Gastrocnemius medialis (tissue), 4 donors: ENCODE data around the gene SLC29A3. TPM values are rescaled to one million over a fixed set of nuclear protein-coding genes. Genes with fewer than 3 reads are reported as not detected.

Experiments
- ATAC-seq, 2 donors: fragments of 150-250 bp; one replicate each; pipeline ENCODE4 v1.9.1; 2016
- DNase-seq, 2 donors: peaks; one replicate each; pipeline ENCODE4 v3.0.0-alpha.2; 2019
- H3K27ac ChIP-seq, 4 donors: fragments of 200-600 bp; sonication (generic); 1 replicate in 1 of 4; 2 replicates in 3 of 4; pipeline ENCODE4 v1.5.1; 2016 to 2018; ENCODE audit warnings: mild to moderate bottlenecking in 2 of 4, moderate library complexity in 1 of 4
- H3K27me3 ChIP-seq, 3 donors: fragments of 200-600 bp; sonication (generic) in 2 of 3; 1 replicate in 1 of 3; 2 replicates in 2 of 3; pipeline versions ENCODE4 v1.5.1 to v1.6.0; 2016 to 2019; ENCODE audit warnings: mild to moderate bottlenecking in 1 of 3, moderate library complexity in 1 of 3
- H3K36me3 ChIP-seq, 2 donors: fragments of 200-600 bp; sonication (generic) in 1 of 2; one replicate each; pipeline ENCODE4 v1.5.1; 2017 to 2018
- H3K4me1 ChIP-seq, 2 donors: fragments of 200-600 bp; sonication (generic) in 1 of 2; one replicate each; pipeline ENCODE4 v1.5.1; 2016 to 2017; ENCODE audit warnings: mild to moderate bottlenecking in 2 of 2
- H3K4me3 ChIP-seq, 4 donors: fragments of 200-600 bp; sonication (generic) in 3 of 4; 1 replicate in 1 of 4; 2 replicates in 3 of 4; pipeline ENCODE4 v1.5.1; 2016 to 2019; ENCODE audit warnings: mild to moderate bottlenecking in 2 of 4
- H3K9me3 ChIP-seq, 3 donors: fragments of 200-600 bp; sonication (generic) in 2 of 3; 1 replicate in 1 of 3; 2 replicates in 2 of 3; pipeline ENCODE4 v1.5.1; 2016 to 2019
- POLR2A ChIP-seq, 2 donors: fragments of 450-650 bp; IDR thresholded peaks; one replicate each; pipeline ENCODE4 v1.6.1; 2017; ENCODE audit warnings: antibody characterized with exemption in 2 of 2, mild to moderate bottlenecking in 2 of 2, moderate library complexity in 2 of 2
- in situ Hi-C, 4 donors: fragments of 200-750 bp; cut with MboI; loops; one replicate each; pipeline versions ENCODE4 v1.15.0 to v1.8.0; 2017; ENCODE audit warnings: low sequenced_read_pairs in 4 of 4
- intact Hi-C: fragments of 100-400 bp; cut with DNase I; formaldehyde crosslinking; loops from one replicate; pipeline ENCODE4 v1.15.1; 2023; ENCODE audit warnings: low total_unique reads
- total RNA-seq, 4 donors: library from RNA; depleted of rRNA; stranded (reverse); fragments of >200 nt; gene quantifications; one replicate each; pipeline versions ENCODE4 v1.1.0 to v1.2.3, GENCODE V29; 2016
- TF ChIP-seq, protein P1 (sequence below), 5 experiments: fragments of 450-650 bp in 3 of 5; fragments of 200-600 bp in 2 of 5; sonication (generic) in 2 of 5; IDR thresholded peaks in 4 of 5; conservative IDR thresholded peaks in 1 of 5; 1 replicate in 4 of 5; 2 replicates in 1 of 5; pipeline ENCODE4 v1.5.1; 2016 to 2019; ENCODE audit warnings: antibody characterized with exemption in 5 of 5, mild to moderate bottlenecking in 3 of 5, moderate library complexity in 3 of 5

Gene SLC29A3
- total RNA-seq, 4 donors from 2014 or later, result 0.36 to 2.8 (median 2.0) TPM

DNA sequence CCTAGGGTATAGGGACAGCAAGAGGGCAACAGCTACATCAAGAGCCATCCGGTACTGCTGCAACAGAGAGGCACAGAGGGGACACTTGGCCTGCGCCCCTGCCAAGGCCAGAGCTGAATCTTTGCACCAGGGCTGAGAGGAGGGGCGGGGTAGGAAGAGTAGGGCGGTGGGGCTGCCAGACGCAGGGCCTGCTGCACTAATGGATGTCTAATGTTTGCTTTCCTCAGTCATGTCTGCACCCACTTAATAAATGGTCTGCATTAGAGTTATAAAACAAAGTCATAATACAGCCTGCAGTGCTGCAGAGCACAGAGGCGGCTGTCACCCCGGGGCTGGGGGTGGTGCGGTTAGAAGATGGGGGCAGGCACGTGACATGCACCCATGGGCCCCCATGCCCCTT, 42.2 kb upstream of the SLC29A3 start:
- no peaks in the 10 kb centered on the region for H3K9me3 ChIP-seq
- no peaks in the 10 kb centered on the region for H3K4me1 ChIP-seq
- H3K27me3 ChIP-seq, result no peaks in the 10 kb centered on the region
- in situ Hi-C loops, result no loop called here
- H3K36me3 ChIP-seq, result no peaks in the 10 kb centered on the region
- DNase-seq (no peak), ATAC-seq (no peak)
- no peak overlapping the region for H3K27ac ChIP-seq
- intact Hi-C loops, result no loop called here
- no peak for TF ChIP-seq POLR2A (IDR thresholded peaks at IDR 0.05)
- TF ChIP-seq, protein P1, sequence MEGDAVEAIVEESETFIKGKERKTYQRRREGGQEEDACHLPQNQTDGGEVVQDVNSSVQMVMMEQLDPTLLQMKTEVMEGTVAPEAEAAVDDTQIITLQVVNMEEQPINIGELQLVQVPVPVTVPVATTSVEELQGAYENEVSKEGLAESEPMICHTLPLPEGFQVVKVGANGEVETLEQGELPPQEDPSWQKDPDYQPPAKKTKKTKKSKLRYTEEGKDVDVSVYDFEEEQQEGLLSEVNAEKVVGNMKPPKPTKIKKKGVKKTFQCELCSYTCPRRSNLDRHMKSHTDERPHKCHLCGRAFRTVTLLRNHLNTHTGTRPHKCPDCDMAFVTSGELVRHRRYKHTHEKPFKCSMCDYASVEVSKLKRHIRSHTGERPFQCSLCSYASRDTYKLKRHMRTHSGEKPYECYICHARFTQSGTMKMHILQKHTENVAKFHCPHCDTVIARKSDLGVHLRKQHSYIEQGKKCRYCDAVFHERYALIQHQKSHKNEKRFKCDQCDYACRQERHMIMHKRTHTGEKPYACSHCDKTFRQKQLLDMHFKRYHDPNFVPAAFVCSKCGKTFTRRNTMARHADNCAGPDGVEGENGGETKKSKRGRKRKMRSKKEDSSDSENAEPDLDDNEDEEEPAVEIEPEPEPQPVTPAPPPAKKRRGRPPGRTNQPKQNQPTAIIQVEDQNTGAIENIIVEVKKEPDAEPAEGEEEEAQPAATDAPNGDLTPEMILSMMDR (IDR thresholded peaks at IDR 0.05 in 4 of 5, conservative IDR thresholded peaks at IDR 0.05 in 1 of 5), result no peak
- no peak overlapping the region for H3K4me3 ChIP-seq

DNA sequence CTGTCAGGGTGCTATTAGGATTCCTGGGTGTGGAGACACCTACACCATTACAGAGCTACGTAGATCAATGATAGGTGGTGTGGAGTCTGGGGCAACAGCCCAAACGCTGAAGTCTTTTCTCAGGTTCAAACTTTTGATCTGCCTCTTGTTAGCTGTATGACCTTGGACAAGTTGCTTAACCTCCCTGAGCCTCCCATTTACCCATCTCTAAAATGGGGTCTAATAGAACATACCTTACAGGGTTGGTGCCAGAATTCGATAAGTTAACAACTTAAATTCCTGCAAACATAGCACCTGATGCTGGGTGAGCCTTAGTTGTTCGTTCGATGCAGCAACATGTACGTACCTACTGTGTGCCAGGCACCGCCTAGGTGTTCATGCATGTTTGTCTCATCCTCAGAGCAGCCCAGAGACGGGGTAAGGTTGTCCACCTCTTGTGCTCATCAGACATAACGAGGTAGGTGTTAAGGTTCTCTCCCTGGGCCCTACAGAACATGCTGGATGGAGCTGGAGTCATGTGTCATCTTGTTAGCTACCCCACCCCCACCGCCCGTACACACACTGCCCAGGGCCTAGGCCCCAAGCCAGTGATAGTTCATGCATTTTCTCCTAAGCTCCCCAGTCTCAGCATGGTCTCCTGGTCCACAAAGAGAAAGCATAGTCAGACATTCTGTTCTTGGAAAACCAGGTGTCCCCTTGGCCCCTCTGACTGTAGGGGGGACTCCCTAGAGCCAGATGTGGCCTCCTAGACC, 41.0 kb upstream of the SLC29A3 start:
- ATAC-seq, result no peak
- in situ Hi-C loops, result no loop called here

DNA sequence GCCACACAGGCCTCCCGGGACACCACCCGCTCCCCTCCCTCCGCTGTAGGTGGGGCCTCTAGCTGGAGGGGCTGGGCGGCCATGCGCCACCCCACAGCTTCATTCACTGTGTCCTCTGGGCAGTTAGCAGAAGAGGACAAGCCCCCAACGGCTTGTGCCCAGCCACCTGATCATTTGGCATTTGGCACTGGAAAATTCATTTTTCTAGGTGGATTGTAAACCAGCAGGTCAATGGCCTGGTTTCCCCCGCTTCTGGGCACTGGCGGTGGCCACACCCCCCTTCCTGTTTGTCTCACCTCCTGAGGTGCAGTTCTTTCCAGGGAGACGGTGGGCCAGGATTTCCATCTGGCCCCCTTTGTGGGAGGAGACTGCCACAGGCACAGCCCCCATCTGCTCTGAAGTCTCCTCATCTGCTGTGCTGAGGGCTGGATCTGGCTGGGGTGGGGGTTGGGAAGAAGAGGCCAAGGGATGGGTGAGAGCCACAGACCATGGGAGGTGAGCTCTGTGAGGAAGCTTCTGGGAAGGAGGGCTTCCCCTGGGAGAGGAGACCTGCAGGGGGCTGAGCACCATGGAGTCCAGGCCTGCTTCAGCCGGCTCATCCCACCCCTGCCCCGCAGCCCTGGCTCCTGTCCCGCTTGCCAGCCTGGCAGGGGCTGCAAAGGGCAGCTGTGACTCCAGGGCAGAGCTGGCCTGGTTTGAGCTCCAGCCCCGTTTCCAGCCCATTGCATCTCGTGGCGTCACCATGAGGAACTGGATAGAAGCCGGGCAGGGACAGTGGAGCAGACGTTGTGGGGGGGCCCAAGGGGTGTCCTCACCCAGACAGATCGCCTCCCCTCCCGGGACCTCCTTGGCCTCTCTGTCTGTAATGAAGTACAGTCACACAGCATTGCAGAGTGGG, 40.1 kb upstream of the SLC29A3 start:
- TF ChIP-seq, protein P1 (IDR thresholded peaks at IDR 0.05 in 4 of 5, conservative IDR thresholded peaks at IDR 0.05 in 1 of 5), result no peak
- no peak for TF ChIP-seq POLR2A (IDR thresholded peaks at IDR 0.05)
- no peak for DNase-seq
- no peaks in the 10 kb centered on the region for H3K27me3 ChIP-seq
- no peak for ATAC-seq
- H3K4me3 ChIP-seq, result no peak overlapping the region
- no peaks in the 10 kb centered on the region for H3K9me3 ChIP-seq
- in situ Hi-C loops (no loop called here), intact Hi-C loops (no loop called here)
- no peak overlapping the region for H3K27ac ChIP-seq
- no peaks in the 10 kb centered on the region for H3K4me1 ChIP-seq
- no peaks in the 10 kb centered on the region for H3K36me3 ChIP-seq

More for the DNA sequence above, 41.0 kb upstream of the SLC29A3 start:
- no peaks in the 10 kb centered on the region for H3K4me1 ChIP-seq
- no peak overlapping the region for H3K27ac ChIP-seq
- no peak overlapping the region for H3K4me3 ChIP-seq
- TF ChIP-seq, protein P1 (IDR thresholded peaks at IDR 0.05 in 4 of 5, conservative IDR thresholded peaks at IDR 0.05 in 1 of 5), result no peak
- H3K27me3 ChIP-seq, result no peaks in the 10 kb centered on the region
- DNase-seq, result no peak
- intact Hi-C loops, result no loop called here
- no peaks in the 10 kb centered on the region for H3K36me3 ChIP-seq
- no peaks in the 10 kb centered on the region for H3K9me3 ChIP-seq

DNA sequence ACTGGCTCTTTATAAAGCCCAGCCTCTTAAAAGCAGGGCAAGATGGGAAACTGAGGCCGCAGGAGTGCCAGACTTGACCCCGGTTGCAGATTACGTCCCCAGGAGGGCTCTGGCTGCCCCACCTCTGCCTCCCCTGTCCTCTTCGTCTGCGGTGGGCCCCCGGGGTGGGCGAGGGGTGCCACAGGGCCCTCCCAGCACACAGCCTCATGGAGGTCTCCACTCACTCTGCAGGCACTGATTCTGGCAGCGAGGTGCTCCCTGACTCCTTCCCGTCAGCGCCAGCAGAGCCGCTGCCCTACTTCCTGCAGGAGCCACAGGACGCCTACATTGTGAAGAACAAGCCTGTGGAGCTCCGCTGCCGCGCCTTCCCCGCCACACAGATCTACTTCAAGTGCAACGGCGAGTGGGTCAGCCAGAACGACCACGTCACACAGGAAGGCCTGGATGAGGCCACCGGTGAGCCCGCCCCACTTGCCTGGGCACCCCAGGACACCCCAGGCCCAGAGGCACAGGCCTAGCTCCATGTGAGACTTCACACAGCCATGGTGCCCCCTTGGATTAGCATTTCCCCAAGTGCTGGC, 39.4 kb upstream of the SLC29A3 start:
- intact Hi-C loops (no loop called here), in situ Hi-C loops (loop anchor here in 3 of 4 donors (10.0 kb wide), 3 partner anchors 75 to 355 kb away; no protein-coding TSS in a partner anchor)
- Histone ChIP-seq H3K27ac (no peak overlapping the region), H3K4me1 (no peaks in the 10 kb centered on the region), H3K9me3 (no peaks in the 10 kb centered on the region), H3K4me3 (no peak overlapping the region), H3K36me3 (no peaks in the 10 kb centered on the region), H3K27me3 (no peaks in the 10 kb centered on the region)
- no peak for DNase-seq
- TF ChIP-seq POLR2A (IDR thresholded peaks at IDR 0.05), result no peak
- TF ChIP-seq, protein P1 (IDR thresholded peaks at IDR 0.05 in 4 of 5, conservative IDR thresholded peaks at IDR 0.05 in 1 of 5), result no peak
- no peak for ATAC-seq
